A549 (cell line): Measurements from ENCODE around the gene ZBTB44. TPM values are rescaled to one million over a fixed set of nuclear protein-coding genes. Genes with fewer than 3 reads are reported as not detected.

ENCODE experiments used
- ATAC-seq, 2 experiments: fragments of 200-7000 bp in 1 of 2; fragments of >200 bp in 1 of 2; cut with Nextera tagmentation in 1 of 2; cut with Tn5 transposase in 1 of 2; 3 replicates each; pipeline versions ENCODE4 v1.8.0 to v1.9.1; 2018 to 2020; ENCODE audit warnings: mild to moderate bottlenecking in 1 of 2, moderate library complexity in 1 of 2
- CTCF ChIA-PET: fragments of 300-600 bp; sonication (Branson Sonifier 250); formaldehyde crosslinking; extraction: SDS; loops from one replicate; lab custom pipeline; 2021; ENCODE audit warnings: antibody characterized with exemption, inconsistent platforms; lab: Yijun Ruan, JAX
- POLR2A ChIA-PET: fragments of 350-600 bp; formaldehyde crosslinking; extraction: SDS; loops from one replicate; lab custom pipeline; 2021; ENCODE audit warnings: antibody characterized with exemption, inconsistent platforms; lab: Yijun Ruan, JAX
- DNase-seq, 2 experiments: peaks; one replicate each; pipeline versions ENCODE4 v3.0.0 to v3.0.0-alpha.2; 2011 to 2016; ENCODE audit warnings: low read depth in 1 of 2, low spot score in 1 of 2
- FAIRE-seq: peaks from 2 replicates; lab custom pipeline; 2011; peaks lifted over from hg19 to GRCh38; lab: Jason Lieb, UNC
- H3K27ac ChIP-seq, 2 experiments: fragments of >200 bp; sonication (Bioruptor Twin); formaldehyde crosslinking; 3 replicates each; pipeline ENCODE4 v1.5.1; 2016 to 2017
- H3K4me1 ChIP-seq: fragments of >200 bp; sonication (Bioruptor Twin); formaldehyde crosslinking; 3 replicates; pipeline ENCODE4 v1.6.1; 2016
- H3K4me2 ChIP-seq: fragments of >200 bp; sonication (Bioruptor Twin); formaldehyde crosslinking; 3 replicates; pipeline ENCODE4 v1.6.1; 2016
- H3K4me3 ChIP-seq: fragments of >200 bp; sonication (Bioruptor Twin); formaldehyde crosslinking; 3 replicates; pipeline ENCODE4 v1.5.1; 2016
- H3K9me3 ChIP-seq: fragments of >200 bp; sonication (Bioruptor Twin); formaldehyde crosslinking; 3 replicates; pipeline ENCODE4 v1.6.1; 2016
- CBX2 ChIP-seq: fragments of 200-600 bp; sonication (generic); IDR thresholded peaks from 2 replicates; pipeline ENCODE4 v1.6.1; 2016; ENCODE audit warnings: low read depth, mild to moderate bottlenecking, borderline replicate concordance
- CHD2 ChIP-seq: fragments of 150-350 bp; IDR thresholded peaks from 2 replicates; pipeline ENCODE4 v1.6.1; 2014; ENCODE audit warnings: low read length; ENCODE audit not compliant: partially characterized antibody
- FOXS1 ChIP-seq: fragments of 250-450 bp; sonication (Bioruptor Pico); IDR thresholded peaks from 2 replicates; pipeline ENCODE4 v1.5.0; 2020; ENCODE audit warnings: mild to moderate bottlenecking, moderate library complexity
- HEYL ChIP-seq: fragments of 250-450 bp; sonication (Bioruptor Pico); IDR thresholded peaks from 2 replicates; pipeline ENCODE4 v1.8.0; 2021; ENCODE audit warnings: mild to moderate bottlenecking, moderate library complexity
- HOXA7 ChIP-seq: fragments of 250-450 bp; sonication (Bioruptor Pico); IDR thresholded peaks from 2 replicates; pipeline ENCODE4 v1.5.0; 2020; ENCODE audit warnings: mild to moderate bottlenecking, moderate library complexity
- JUN ChIP-seq, 2 experiments: fragments of >200 bp; sonication (Bioruptor Twin); formaldehyde crosslinking; IDR thresholded peaks; 2 replicates in 1 of 2; 3 replicates in 1 of 2; pipeline ENCODE4 v1.6.1; 2016 to 2017
- MAZ ChIP-seq: fragments of 150-350 bp; IDR thresholded peaks from 2 replicates; pipeline ENCODE4 v1.6.1; 2014; ENCODE audit warnings: antibody characterized with exemption, low read depth, low read length, borderline replicate concordance
- MYC ChIP-seq: IDR thresholded peaks from 2 replicates; pipeline ENCODE4 v1.6.1; 2012; ENCODE audit warnings: mild to moderate bottlenecking, inconsistent platforms, low read length, improper control_type of control experiment, borderline replicate concordance
- RARB ChIP-seq: fragments of 250-450 bp; sonication (Bioruptor Pico); IDR thresholded peaks from 2 replicates; pipeline ENCODE4 v1.8.0; 2021; ENCODE audit warnings: mild to moderate bottlenecking, moderate library complexity
- RNF2 ChIP-seq: fragments of 200-600 bp; sonication (generic); IDR thresholded peaks from 2 replicates; pipeline ENCODE4 v1.6.1; 2016; ENCODE audit warnings: low read depth, mild to moderate bottlenecking, antibody characterized with exemption, moderate library complexity, borderline replicate concordance
- SMC3 ChIP-seq: fragments of >200 bp; sonication (Bioruptor Twin); formaldehyde crosslinking; IDR thresholded peaks from 3 replicates; pipeline ENCODE4 v1.6.1; 2018; ENCODE audit warnings: inconsistent platforms
- SREBF2 ChIP-seq: fragments of 450-650 bp; IDR thresholded peaks from 2 replicates; pipeline ENCODE4 v1.6.1; 2014; ENCODE audit warnings: mild to moderate bottlenecking, moderate library complexity
- TFCP2L1 ChIP-seq: fragments of 250-450 bp; sonication (Bioruptor Pico); IDR thresholded peaks from 2 replicates; pipeline ENCODE4 v1.5.0; 2021; ENCODE audit warnings: mild to moderate bottlenecking
- ZC3H11A ChIP-seq: fragments of 450-650 bp; IDR thresholded peaks from 2 replicates; pipeline ENCODE4 v1.6.1; 2014; ENCODE audit warnings: antibody characterized with exemption, mild to moderate bottlenecking
- ZFP36 ChIP-seq: fragments of 450-650 bp; IDR thresholded peaks from 2 replicates; pipeline ENCODE4 v1.6.1; 2014; ENCODE audit warnings: borderline replicate concordance; ENCODE audit not compliant: partially characterized antibody
- WGBS: methylation state at CpG from one replicate; pipeline ENCODE4 v1.1.6; 2017; ENCODE audit errors: missing lambda C conversion rate; 5-methylcytosine and 5-hydroxymethylcytosine counted together
- polyA plus RNA-seq, 4 experiments: library from polyadenylated mRNA; depleted of rRNA in 3 of 4; stranded (reverse); fragments of >200 nt; fragmentation: RNase III in 1 of 4; extraction: RNeasy Plus Mini Kit Qiagen cat#74134 plus additional on column Dnase treatment in 1 of 4; gene quantifications; 2 replicates in 3 of 4; 3 replicates in 1 of 4; pipeline ENCODE4 v1.2.3, GENCODE V29; 2011 to 2017
- TF ChIP-seq, protein P1 (sequence below): IDR thresholded peaks from 2 replicates; pipeline ENCODE4 v1.6.1; 2012
- TF ChIP-seq, protein P2 (sequence below): fragments of >200 bp; sonication (Bioruptor Twin); formaldehyde crosslinking; IDR thresholded peaks from 3 replicates; pipeline ENCODE4 v1.6.1; 2016
- TF ChIP-seq, protein P3 (sequence below): fragments of >200 bp; sonication (Bioruptor Twin); formaldehyde crosslinking; IDR thresholded peaks from 2 replicates; pipeline ENCODE4 v1.6.1; 2016
- TF ChIP-seq, protein P4 (sequence below): IDR thresholded peaks from 2 replicates; pipeline ENCODE4 v1.6.1; 2012; ENCODE audit warnings: low read depth, borderline replicate concordance
- TF ChIP-seq, protein P5 (sequence below): fragments of 450-650 bp; IDR thresholded peaks from 2 replicates; pipeline ENCODE4 v1.6.1; 2014; ENCODE audit warnings: antibody characterized with exemption
- TF ChIP-seq, protein P6 (sequence below): fragments of 200-600 bp; sonication (generic); IDR thresholded peaks from 2 replicates; pipeline ENCODE4 v1.6.1; 2016; ENCODE audit warnings: antibody characterized with exemption, mild to moderate bottlenecking, moderate library complexity

ZBTB44 gene
- polyA plus RNA-seq, 2 of the 4 experiments (the other 2 are of a cell fraction): 6.7 to 16.1 TPM

DNA sequence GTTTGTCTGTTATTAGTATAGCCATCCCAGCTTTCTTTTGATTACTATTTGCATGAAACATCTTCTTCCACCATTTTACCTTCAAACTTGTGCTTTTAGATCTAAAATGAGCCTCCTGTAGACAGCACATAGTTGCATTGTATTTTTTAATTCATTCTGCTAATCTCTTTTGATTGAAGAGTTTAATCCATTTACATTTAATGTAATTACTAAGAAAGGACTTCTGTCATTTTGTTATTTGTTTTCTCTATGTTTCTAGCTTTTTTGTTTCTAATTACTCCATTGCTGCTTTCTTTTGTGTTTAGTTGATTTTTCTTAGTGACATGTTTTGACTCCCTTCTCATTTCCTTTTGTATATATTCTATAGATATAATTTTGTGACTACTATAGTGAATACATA is 43.7 kb upstream of the ZBTB44 start (continued):
- TF ChIP-seq FOXS1 (CRISPR knock-in tag): no peak
- TF ChIP-seq CBX2: no peak
- TF ChIP-seq, protein P1, sequence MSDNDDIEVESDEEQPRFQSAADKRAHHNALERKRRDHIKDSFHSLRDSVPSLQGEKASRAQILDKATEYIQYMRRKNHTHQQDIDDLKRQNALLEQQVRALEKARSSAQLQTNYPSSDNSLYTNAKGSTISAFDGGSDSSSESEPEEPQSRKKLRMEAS: no peak
- TF ChIP-seq, protein P2, sequence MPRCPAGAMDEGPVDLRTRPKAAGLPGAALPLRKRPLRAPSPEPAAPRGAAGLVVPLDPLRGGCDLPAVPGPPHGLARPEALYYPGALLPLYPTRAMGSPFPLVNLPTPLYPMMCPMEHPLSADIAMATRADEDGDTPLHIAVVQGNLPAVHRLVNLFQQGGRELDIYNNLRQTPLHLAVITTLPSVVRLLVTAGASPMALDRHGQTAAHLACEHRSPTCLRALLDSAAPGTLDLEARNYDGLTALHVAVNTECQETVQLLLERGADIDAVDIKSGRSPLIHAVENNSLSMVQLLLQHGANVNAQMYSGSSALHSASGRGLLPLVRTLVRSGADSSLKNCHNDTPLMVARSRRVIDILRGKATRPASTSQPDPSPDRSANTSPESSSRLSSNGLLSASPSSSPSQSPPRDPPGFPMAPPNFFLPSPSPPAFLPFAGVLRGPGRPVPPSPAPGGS: no peak
- TF ChIP-seq RNF2: no peak

DNA sequence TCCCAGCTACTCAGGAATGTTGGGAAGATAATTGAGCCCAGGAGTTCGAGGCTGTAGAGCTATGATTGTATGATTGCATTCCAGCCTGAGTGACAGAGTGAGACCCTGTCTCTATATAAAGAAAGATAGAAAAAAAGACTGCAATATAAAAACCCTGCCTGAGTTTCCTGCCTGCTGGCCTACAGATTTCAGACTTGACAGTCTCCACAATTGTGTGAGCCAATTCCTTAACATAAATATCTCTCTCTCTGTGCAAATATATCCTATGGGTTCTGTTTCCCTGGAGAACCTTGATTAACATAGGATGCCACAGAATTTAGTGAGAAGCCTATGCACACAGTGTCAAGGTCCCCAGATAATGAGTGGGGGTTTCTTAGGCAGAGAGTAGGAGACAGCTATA is 32.5 kb upstream of the ZBTB44 start:
- WGBS: 0% methylated on average over 1 of the region's 1 CpG
- POLR2A ChIA-PET: no interaction called here
- Histone ChIP-seq H3K4me2 (no peak overlapping the region), H3K9me3 (no peaks in the 10 kb centered on the region), H3K4me1 (no peaks in the 10 kb centered on the region), H3K27ac (no peak overlapping the region), H3K4me3 (no peak overlapping the region)
- TF ChIP-seq, protein P3, sequence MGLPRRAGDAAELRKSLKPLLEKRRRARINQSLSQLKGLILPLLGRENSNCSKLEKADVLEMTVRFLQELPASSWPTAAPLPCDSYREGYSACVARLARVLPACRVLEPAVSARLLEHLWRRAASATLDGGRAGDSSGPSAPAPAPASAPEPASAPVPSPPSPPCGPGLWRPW: no peak
- TF ChIP-seq RARB (CRISPR knock-in tag) (no peak), FOXS1 (CRISPR knock-in tag) (no peak), SMC3 (no peak), HOXA7 (no peak), CHD2 (no peak), SREBF2 (no peak), ZC3H11A (no peak), JUN (IDR thresholded peaks at IDR 0.05) (no peak), HEYL (CRISPR knock-in tag) (no peak), MAZ (no peak), TFCP2L1 (CRISPR knock-in tag) (no peak)
- TF ChIP-seq, protein P4, sequence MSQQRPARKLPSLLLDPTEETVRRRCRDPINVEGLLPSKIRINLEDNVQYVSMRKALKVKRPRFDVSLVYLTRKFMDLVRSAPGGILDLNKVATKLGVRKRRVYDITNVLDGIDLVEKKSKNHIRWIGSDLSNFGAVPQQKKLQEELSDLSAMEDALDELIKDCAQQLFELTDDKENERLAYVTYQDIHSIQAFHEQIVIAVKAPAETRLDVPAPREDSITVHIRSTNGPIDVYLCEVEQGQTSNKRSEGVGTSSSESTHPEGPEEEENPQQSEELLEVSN: no peak
- TF ChIP-seq, protein P5, sequence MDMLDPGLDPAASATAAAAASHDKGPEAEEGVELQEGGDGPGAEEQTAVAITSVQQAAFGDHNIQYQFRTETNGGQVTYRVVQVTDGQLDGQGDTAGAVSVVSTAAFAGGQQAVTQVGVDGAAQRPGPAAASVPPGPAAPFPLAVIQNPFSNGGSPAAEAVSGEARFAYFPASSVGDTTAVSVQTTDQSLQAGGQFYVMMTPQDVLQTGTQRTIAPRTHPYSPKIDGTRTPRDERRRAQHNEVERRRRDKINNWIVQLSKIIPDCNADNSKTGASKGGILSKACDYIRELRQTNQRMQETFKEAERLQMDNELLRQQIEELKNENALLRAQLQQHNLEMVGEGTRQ: no peak
- CTCF ChIA-PET: no interaction called here
- FAIRE-seq (no peak), ATAC-seq (no peak), DNase-seq (no peak)

DNA sequence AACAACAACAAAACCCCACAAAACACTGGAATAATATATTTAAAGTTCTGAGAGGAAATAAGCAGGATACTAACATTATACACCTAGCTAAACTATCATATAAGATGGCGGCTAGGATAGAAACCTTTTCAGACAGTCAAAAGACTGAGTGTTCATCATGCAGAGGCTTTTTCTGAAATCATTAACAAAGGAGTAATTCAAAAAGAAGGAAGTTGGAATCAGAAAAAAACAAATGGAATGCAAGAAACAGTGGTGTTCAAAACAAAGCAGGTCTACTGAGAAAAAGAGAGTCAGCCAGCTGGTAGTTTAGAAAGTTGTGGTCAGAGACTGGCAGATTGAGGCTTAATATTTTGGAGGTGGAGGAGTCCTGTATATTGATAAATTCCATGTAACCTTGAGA is 30.1 kb upstream of the ZBTB44 start:
- no peak overlapping the region for H3K4me3 ChIP-seq
- ChIA-PET CTCF (interaction anchor here (0.7 kb wide), 1 partner anchor 63 kb away, joined by 3 read pairs; no protein-coding TSS in a partner anchor), POLR2A (no interaction called here)
- TF ChIP-seq, protein P6, sequence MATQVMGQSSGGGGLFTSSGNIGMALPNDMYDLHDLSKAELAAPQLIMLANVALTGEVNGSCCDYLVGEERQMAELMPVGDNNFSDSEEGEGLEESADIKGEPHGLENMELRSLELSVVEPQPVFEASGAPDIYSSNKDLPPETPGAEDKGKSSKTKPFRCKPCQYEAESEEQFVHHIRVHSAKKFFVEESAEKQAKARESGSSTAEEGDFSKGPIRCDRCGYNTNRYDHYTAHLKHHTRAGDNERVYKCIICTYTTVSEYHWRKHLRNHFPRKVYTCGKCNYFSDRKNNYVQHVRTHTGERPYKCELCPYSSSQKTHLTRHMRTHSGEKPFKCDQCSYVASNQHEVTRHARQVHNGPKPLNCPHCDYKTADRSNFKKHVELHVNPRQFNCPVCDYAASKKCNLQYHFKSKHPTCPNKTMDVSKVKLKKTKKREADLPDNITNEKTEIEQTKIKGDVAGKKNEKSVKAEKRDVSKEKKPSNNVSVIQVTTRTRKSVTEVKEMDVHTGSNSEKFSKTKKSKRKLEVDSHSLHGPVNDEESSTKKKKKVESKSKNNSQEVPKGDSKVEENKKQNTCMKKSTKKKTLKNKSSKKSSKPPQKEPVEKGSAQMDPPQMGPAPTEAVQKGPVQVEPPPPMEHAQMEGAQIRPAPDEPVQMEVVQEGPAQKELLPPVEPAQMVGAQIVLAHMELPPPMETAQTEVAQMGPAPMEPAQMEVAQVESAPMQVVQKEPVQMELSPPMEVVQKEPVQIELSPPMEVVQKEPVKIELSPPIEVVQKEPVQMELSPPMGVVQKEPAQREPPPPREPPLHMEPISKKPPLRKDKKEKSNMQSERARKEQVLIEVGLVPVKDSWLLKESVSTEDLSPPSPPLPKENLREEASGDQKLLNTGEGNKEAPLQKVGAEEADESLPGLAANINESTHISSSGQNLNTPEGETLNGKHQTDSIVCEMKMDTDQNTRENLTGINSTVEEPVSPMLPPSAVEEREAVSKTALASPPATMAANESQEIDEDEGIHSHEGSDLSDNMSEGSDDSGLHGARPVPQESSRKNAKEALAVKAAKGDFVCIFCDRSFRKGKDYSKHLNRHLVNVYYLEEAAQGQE: no peak
- TF ChIP-seq, protein P3: no peak
- TF ChIP-seq MYC: no peak
- TF ChIP-seq ZFP36: no peak
- TF ChIP-seq, protein P2: no peak
- 91% methylated on average over 1 of the region's 1 CpG for WGBS
- H3K4me2 ChIP-seq: no peak overlapping the region
- no peak for ATAC-seq
- H3K27ac ChIP-seq: no peak overlapping the region
- no peak for DNase-seq
- no peaks in the 10 kb centered on the region for H3K9me3 ChIP-seq
- H3K4me1 ChIP-seq: no peaks in the 10 kb centered on the region
- FAIRE-seq: no peak
